Measurements from ENCODE around the gene PIBF1.

DNA sequence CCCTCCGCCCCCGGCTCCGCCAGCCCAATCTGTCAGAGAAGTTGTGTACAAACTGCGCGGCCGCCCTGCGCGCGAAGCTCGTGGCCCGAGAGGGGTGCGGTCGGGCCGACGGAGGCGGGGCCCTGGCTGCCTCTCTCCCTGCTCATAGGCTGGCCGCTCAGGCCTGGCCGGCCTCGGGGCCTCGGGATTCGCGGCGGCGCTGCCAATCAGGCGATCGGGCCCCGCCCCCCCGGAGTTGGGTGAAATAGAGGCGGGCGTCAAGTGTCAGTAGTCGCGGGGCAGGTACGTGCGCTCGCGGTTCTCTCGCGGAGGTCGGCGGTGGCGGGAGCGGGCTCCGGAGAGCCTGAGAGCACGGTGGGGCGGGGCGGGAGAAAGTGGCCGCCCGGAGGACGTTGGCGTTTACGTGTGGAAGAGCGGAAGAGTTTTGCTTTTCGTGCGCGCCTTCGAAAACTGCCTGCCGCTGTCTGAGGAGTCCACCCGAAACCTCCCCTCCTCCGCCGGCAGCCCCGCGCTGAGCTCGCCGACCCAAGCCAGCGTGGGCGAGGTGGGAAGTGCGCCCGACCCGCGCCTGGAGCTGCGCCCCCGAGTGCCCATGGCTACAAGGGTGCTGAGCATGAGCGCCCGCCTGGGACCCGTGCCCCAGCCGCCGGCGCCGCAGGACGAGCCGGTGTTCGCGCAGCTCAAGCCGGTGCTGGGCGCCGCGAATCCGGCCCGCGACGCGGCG, 277.0 kb downstream of the PIBF1 start, which contains the start of gene KLF5:
- TF ChIP-seq, protein P1, sequence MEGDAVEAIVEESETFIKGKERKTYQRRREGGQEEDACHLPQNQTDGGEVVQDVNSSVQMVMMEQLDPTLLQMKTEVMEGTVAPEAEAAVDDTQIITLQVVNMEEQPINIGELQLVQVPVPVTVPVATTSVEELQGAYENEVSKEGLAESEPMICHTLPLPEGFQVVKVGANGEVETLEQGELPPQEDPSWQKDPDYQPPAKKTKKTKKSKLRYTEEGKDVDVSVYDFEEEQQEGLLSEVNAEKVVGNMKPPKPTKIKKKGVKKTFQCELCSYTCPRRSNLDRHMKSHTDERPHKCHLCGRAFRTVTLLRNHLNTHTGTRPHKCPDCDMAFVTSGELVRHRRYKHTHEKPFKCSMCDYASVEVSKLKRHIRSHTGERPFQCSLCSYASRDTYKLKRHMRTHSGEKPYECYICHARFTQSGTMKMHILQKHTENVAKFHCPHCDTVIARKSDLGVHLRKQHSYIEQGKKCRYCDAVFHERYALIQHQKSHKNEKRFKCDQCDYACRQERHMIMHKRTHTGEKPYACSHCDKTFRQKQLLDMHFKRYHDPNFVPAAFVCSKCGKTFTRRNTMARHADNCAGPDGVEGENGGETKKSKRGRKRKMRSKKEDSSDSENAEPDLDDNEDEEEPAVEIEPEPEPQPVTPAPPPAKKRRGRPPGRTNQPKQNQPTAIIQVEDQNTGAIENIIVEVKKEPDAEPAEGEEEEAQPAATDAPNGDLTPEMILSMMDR (conservative IDR thresholded peaks at IDR 0.05 in 1 of 2, IDR thresholded peaks at IDR 0.05 in 1 of 2; ENCODE audit: extremely low read depth in 1 of 2, insufficient read depth in 1 of 2, low read depth in 1 of 2, low read length in 2 of 2), result no peak
- TF ChIP-seq EZH2 (IDR thresholded peaks at IDR 0.05; ENCODE audit: borderline replicate concordance, low read length), result no peak

Data from mammary epithelial cell (primary cell).